HG02840 (cell line): Measurements from ENCODE around the gene NRL.
"Not testable (repeated sequence)": the region's sequence is repeated elsewhere in the genome, so short reads cannot be mapped to it uniquely, and the experiment has no call there.

ENCODE experiments used
- ATAC-seq: cut with Tn5 transposase; IDR thresholded peaks from one replicate; pipeline ENCODE4 v1.9.1; 2021; ENCODE audit warnings: mild to moderate bottlenecking, moderate library complexity, moderate number of reproducible peaks; ENCODE audit not compliant: unreplicated experiment, low FRiP score

NRL gene

GRCh38 chr14:24031331-24031730 is 83.4 kb downstream of the NRL start:
- not testable (repeated sequence) for ATAC-seq

- ATAC-seq, result not testable (repeated sequence)
Observed at GRCh38 chr14:24029687-24030086, 85.1 kb downstream of the NRL start.
